HepG2 (cell line): Measurements from ENCODE around the gene MEIS1. TPM values are rescaled to one million over a fixed set of nuclear protein-coding genes. Genes with fewer than 3 reads are reported as not detected.

Source experiments
- ATAC-seq: fragments of 200-7000 bp; cut with Tn5 transposase; 3 replicates; pipeline ENCODE4 v1.9.1; 2020; ENCODE audit warnings: mild to moderate bottlenecking, moderate library complexity
- BruUV-seq: library from RNA; stranded (reverse); fragments of 400-500 nt; replicated peaks from 2 replicates; lab custom pipeline; 2021; lab: Mats Ljungman, UMichigan
- CTCF ChIA-PET: fragments of 300-600 bp; formaldehyde crosslinking; extraction: SDS; loops from one replicate; lab custom pipeline; 2021; ENCODE audit warnings: low total read pairs, inconsistent platforms, low intra/inter-chr PET ratio; lab: Yijun Ruan, JAX
- POLR2A ChIA-PET: fragments of 350-600 bp; sonication (Branson Sonifier 250); formaldehyde crosslinking; loops from one replicate; lab custom pipeline; 2020; ENCODE audit warnings: antibody characterized with exemption, inconsistent platforms; lab: Yijun Ruan, JAX
- DNase-seq: peaks from one replicate; pipeline ENCODE4 v3.0.0-alpha.2; 2015; ENCODE audit warnings: low spot score
- FAIRE-seq: peaks from 3 replicates; lab custom pipeline; 2011; peaks lifted over from hg19 to GRCh38; lab: Jason Lieb, UNC
- H2AFZ ChIP-seq: one replicate; pipeline ENCODE4 v1.6.1; 2011; ENCODE audit warnings: low read length, inconsistent platforms
- H3K27ac ChIP-seq: fragments of 300-600 bp; 3 replicates; pipeline ENCODE4 v1.8.0; 2011; ENCODE audit warnings: mixed run types, mild to moderate bottlenecking, mixed read lengths, low read length, inconsistent platforms; ENCODE audit not compliant: insufficient read depth; ENCODE audit errors: extremely low read length
- H3K27me3 ChIP-seq, 2 experiments: fragments of 200-600 bp in 1 of 2; 2 replicates in 1 of 2; 3 replicates in 1 of 2; pipeline versions ENCODE4 v1.6.0 to v1.8.0; 2011; ENCODE audit warnings: low read length in 2 of 2, mild to moderate bottlenecking in 2 of 2, moderate library complexity in 2 of 2, inconsistent platforms in 1 of 2; ENCODE audit not compliant: insufficient read depth in 2 of 2, control insufficient read depth in 1 of 2
- H3K36me3 ChIP-seq, 2 experiments: fragments of 200-600 bp in 1 of 2; replicated peaks in 1 of 2; 2 replicates in 1 of 2; 3 replicates in 1 of 2; pipeline versions ENCODE4 v1.5.1 to v1.8.0; 2011; ENCODE audit warnings: low read length in 2 of 2, inconsistent platforms in 1 of 2; ENCODE audit not compliant: insufficient read depth in 2 of 2, control insufficient read depth in 1 of 2
- H3K4me1 ChIP-seq: 2 replicates; pipeline ENCODE4 v1.5.1; 2012; ENCODE audit warnings: low read length, inconsistent platforms; ENCODE audit not compliant: insufficient read depth
- H3K4me2 ChIP-seq: 2 replicates; pipeline ENCODE4 v1.6.0; 2011; ENCODE audit warnings: low read depth, low read length, inconsistent platforms
- H3K4me3 ChIP-seq, 3 experiments: fragments of 200-600 bp in 1 of 3; sonication (generic), shearing (Covaris generic) in 1 of 3; replicated peaks in 1 of 3; 2 replicates each; pipeline ENCODE4 v1.5.1; 2011 to 2016; ENCODE audit warnings: low read length in 3 of 3, inconsistent platforms in 2 of 3, low read depth in 2 of 3, mild to moderate bottlenecking in 2 of 3, control low read depth in 1 of 3, mixed read lengths in 1 of 3; ENCODE audit not compliant: insufficient read depth in 1 of 3
- H3K79me2 ChIP-seq: one replicate; pipeline ENCODE4 v1.6.1; 2011; ENCODE audit warnings: low read length, inconsistent platforms; ENCODE audit not compliant: insufficient read depth
- H3K9ac ChIP-seq: 2 replicates; pipeline ENCODE4 v1.6.0; 2011; ENCODE audit warnings: mild to moderate bottlenecking, low read depth, low read length, inconsistent platforms; ENCODE audit not compliant: insufficient read depth
- H3K9me3 ChIP-seq: 2 replicates; pipeline ENCODE4 v1.5.1; 2012; ENCODE audit warnings: mild to moderate bottlenecking, low read length
- H4K20me1 ChIP-seq: 2 replicates; pipeline ENCODE4 v1.6.0; 2011; ENCODE audit warnings: inconsistent platforms, mild to moderate bottlenecking, low read length, moderate library complexity; ENCODE audit not compliant: insufficient read depth
- ATF1 ChIP-seq: IDR thresholded peaks from 2 replicates; pipeline ENCODE4 v1.6.1; 2016; ENCODE audit warnings: mild to moderate bottlenecking, control low read depth
- CEBPG ChIP-seq: IDR thresholded peaks from 2 replicates; pipeline ENCODE4 v1.6.1; 2016
- HMG20B ChIP-seq: conservative IDR thresholded peaks from 2 replicates; pipeline ENCODE4 v1.6.1; 2016; ENCODE audit warnings: missing genetic modification reagents, missing compliant biosample characterization
- MTF1 ChIP-seq: sonication (generic); formaldehyde crosslinking; IDR thresholded peaks from 2 replicates; pipeline ENCODE4 v1.5.0; 2020; ENCODE audit warnings: missing genetic modification reagents
- SMAD1 ChIP-seq: sonication (generic); formaldehyde crosslinking; IDR thresholded peaks from 2 replicates; pipeline ENCODE4 v1.4.0; 2020; ENCODE audit warnings: missing genetic modification reagents, low read depth, mild to moderate bottlenecking, borderline replicate concordance
- SPEN ChIP-seq: sonication (generic); formaldehyde crosslinking; IDR thresholded peaks from 2 replicates; pipeline ENCODE4 v1.5.1; 2020; ENCODE audit warnings: low read depth, mild to moderate bottlenecking, missing genetic modification reagents
- STAT5B ChIP-seq: sonication (generic); formaldehyde crosslinking; IDR thresholded peaks from 2 replicates; pipeline ENCODE4 v1.4.0; 2020; ENCODE audit warnings: missing genetic modification reagents
- U2AF2 ChIP-seq: fragments of 200-400 bp; formaldehyde crosslinking; IDR thresholded peaks from 2 replicates; pipeline ENCODE4 v1.6.1; 2017; ENCODE audit warnings: low read depth, mild to moderate bottlenecking, low read length
- ZNF616 ChIP-seq: sonication (generic); formaldehyde crosslinking; IDR thresholded peaks from 2 replicates; pipeline ENCODE4 v1.5.0; 2020; ENCODE audit warnings: low read depth, mild to moderate bottlenecking, missing genetic modification reagents
- ZNF652 ChIP-seq: IDR thresholded peaks from 2 replicates; pipeline ENCODE4 v1.6.1; 2016; ENCODE audit warnings: low read depth, borderline replicate concordance
- WGBS: methylation state at CpG from one replicate; pipeline ENCODE4 v1.1.6; 2017; ENCODE audit warnings: low lambda C conversion rate; 5-methylcytosine and 5-hydroxymethylcytosine counted together
- in situ Hi-C: cut with HindIII; loops from 2 replicates; pipeline ENCODE4 v1.10.0; 2017; ENCODE audit warnings: low pct_unique_long_range_greater_than_20kb; ENCODE audit not compliant: extremely low pct_ligation_motif_present
- intact Hi-C: fragments of 100-400 bp; cut with micrococcal nuclease; formaldehyde crosslinking; loops from one replicate; pipeline ENCODE4 v1.10.0; 2022; ENCODE audit not compliant: unreplicated experiment
- polyA plus RNA-seq, 8 experiments: library from polyadenylated mRNA; depleted of rRNA in 3 of 8; stranded (reverse) in 7 of 8; unstranded in 1 of 8; fragments of >200 nt; fragmentation: Illumina TruSeq in 4 of 8; extraction: Trizol in 4 of 8; gene quantifications; 2 replicates each; pipeline versions ENCODE4 v1.2.1 to v1.2.3, GENCODE V29; 2011 to 2016; ENCODE audit warnings: low read depth in 4 of 8, missing spikeins in 1 of 8, mixed read lengths in 1 of 8; ENCODE audit not compliant: insufficient read depth in 1 of 8
- total RNA-seq, 5 experiments: library from RNA; depleted of rRNA; stranded (reverse); fragments of >200 nt; fragmentation: Illumina TruSeq; extraction: Trizol; gene quantifications; 2 replicates each; pipeline ENCODE4 v1.2.3, GENCODE V29; 2016; ENCODE audit warnings: low read depth in 1 of 5
- TF ChIP-seq, protein P1 (sequence below): sonication (generic); formaldehyde crosslinking; IDR thresholded peaks from 2 replicates; pipeline ENCODE4 v1.5.0; 2020; ENCODE audit warnings: missing genetic modification reagents
- TF ChIP-seq, protein P2 (sequence below): sonication (generic); formaldehyde crosslinking; IDR thresholded peaks from 2 replicates; pipeline ENCODE4 v1.8.0; 2022; ENCODE audit warnings: mild to moderate bottlenecking, missing genetic modification reagents, moderate library complexity
- TF ChIP-seq, protein P3 (sequence below): sonication (generic); formaldehyde crosslinking; IDR thresholded peaks from 2 replicates; pipeline ENCODE4 v1.5.1; 2020; ENCODE audit warnings: missing genetic modification reagents, mild to moderate bottlenecking, borderline replicate concordance

MEIS1 gene
- total and polyA plus RNA-seq, 2 of the 13 experiments (the other 11 are each of a cell fraction or from before 2014, with no cell fraction given), result 3.8 to 6.0 TPM

DNA sequence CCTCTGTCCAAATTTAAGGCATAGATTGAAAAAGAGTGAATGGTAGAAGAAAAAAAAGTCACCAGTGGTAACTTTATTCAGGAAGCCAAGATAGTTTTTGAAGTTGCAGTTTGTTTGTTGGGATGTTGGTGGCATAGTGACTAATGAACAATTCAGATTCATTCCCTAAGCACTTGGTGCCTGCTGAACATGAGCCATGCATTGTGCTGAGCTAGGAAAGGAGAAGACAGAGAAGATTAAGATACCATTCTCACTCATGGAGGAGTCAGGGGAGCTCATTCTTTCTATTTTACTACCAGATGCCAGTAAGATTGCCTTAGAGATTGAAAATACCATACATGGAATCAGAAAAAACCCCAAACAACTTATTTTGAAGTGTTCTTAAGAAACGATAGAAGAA, 25.1 kb downstream of the MEIS1 start (continued):
- TF ChIP-seq ZNF652 (CRISPR knock-in tag) (no peak), STAT5B (CRISPR knock-in tag) (no peak), SMAD1 (CRISPR knock-in tag) (no peak), SPEN (CRISPR knock-in tag) (no peak), ATF1 (CRISPR knock-in tag) (no peak), MTF1 (CRISPR knock-in tag) (no peak)
- TF ChIP-seq, protein P1, sequence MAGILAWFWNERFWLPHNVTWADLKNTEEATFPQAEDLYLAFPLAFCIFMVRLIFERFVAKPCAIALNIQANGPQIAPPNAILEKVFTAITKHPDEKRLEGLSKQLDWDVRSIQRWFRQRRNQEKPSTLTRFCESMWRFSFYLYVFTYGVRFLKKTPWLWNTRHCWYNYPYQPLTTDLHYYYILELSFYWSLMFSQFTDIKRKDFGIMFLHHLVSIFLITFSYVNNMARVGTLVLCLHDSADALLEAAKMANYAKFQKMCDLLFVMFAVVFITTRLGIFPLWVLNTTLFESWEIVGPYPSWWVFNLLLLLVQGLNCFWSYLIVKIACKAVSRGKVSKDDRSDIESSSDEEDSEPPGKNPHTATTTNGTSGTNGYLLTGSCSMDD (CRISPR knock-in tag), result no peak
- TF ChIP-seq, protein P2, sequence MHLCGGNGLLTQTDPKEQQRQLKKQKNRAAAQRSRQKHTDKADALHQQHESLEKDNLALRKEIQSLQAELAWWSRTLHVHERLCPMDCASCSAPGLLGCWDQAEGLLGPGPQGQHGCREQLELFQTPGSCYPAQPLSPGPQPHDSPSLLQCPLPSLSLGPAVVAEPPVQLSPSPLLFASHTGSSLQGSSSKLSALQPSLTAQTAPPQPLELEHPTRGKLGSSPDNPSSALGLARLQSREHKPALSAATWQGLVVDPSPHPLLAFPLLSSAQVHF, result no peak

DNA sequence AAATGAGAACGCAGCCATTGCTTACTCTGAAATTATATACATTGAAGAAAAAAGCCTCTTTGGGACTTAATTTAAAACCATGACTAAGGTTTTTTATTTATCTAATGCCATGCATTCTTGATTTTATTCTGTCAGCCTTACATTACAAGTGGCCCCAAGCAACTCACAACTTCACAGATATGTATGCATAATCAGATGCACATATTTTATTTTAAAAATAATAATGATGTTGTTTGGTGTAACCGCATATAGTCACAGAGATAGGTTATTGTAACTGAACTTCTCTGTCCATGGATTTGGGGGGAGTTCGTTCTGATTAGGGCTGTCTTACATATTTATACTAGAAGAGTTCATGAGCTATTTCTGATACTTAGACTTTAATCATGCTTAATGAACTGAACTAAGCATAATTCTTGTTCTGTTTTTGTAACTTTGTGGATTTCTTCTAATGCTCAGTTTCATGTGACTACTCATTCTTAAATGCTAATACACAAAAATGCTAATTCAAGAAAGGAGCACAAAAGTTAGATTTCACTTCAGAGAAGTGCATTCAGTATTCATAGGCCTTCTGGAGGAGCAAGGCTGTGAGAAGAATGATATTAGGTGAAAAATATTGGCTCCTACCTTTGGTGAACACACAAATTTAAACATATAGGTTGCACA, 26.2 kb downstream of the MEIS1 start:
- no peaks in the 10 kb centered on the region for H3K4me1 ChIP-seq
- TF ChIP-seq CEBPG (no peak), HMG20B (CRISPR knock-in tag) (no peak), U2AF2 (no peak), ZNF616 (CRISPR knock-in tag) (no peak)
- TF ChIP-seq, protein P3, sequence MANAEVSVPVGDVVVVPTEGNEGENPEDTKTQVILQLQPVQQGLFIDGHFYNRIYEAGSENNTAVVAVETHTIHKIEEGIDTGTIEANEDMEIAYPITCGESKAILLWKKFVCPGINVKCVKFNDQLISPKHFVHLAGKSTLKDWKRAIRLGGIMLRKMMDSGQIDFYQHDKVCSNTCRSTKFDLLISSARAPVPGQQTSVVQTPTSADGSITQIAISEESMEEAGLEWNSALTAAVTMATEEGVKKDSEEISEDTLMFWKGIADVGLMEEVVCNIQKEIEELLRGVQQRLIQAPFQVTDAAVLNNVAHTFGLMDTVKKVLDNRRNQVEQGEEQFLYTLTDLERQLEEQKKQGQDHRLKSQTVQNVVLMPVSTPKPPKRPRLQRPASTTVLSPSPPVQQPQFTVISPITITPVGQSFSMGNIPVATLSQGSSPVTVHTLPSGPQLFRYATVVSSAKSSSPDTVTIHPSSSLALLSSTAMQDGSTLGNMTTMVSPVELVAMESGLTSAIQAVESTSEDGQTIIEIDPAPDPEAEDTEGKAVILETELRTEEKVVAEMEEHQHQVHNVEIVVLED, result no peak
- H3K9ac ChIP-seq, result no peak overlapping the region
- no peak overlapping the region for H3K4me3 ChIP-seq
- ChIA-PET POLR2A (no interaction called here), CTCF (no interaction called here)
- no peak for ATAC-seq
- H3K36me3 ChIP-seq, result no peaks in the 10 kb centered on the region
- DNase-seq, result no peak
- H3K79me2 ChIP-seq, result no peaks in the 10 kb centered on the region
- H4K20me1 ChIP-seq, result no peaks in the 10 kb centered on the region
- no peak overlapping the region for H2AFZ ChIP-seq
- in situ Hi-C loops, result no loop called here
- FAIRE-seq, result no peak
- no peaks in the 10 kb centered on the region for H3K9me3 ChIP-seq
- intact Hi-C loops, result no loop called here
- 76% methylated on average over 3 of the region's 3 CpGs for WGBS
- H3K27ac ChIP-seq, result no peak overlapping the region
- no TSS peak for BruUV-seq
- H3K4me2 ChIP-seq, result no peak overlapping the region
- H3K27me3 ChIP-seq, result no peaks in the 10 kb centered on the region
